Breast epithelium (tissue), 4 donors: ENCODE data around the gene ASB9. TPM values are rescaled to one million over a fixed set of nuclear protein-coding genes. Genes with fewer than 3 reads are reported as not detected.

Source experiments
- DNase-seq, 2 donors: peaks; one replicate each; pipeline ENCODE4 v3.0.0-alpha.2; 2019; ENCODE audit warnings: low spot score in 2 of 2
- H3K27ac ChIP-seq, 2 donors: fragments of 200-600 bp; sonication (generic) in 1 of 2; one replicate each; pipeline ENCODE4 v1.5.1; 2016 to 2019; ENCODE audit warnings: mild to moderate bottlenecking in 1 of 2
- H3K27me3 ChIP-seq, 2 donors: fragments of 200-600 bp; sonication (generic) in 1 of 2; one replicate each; pipeline versions ENCODE4 v1.5.1 to v1.6.0; 2017 to 2019; ENCODE audit warnings: control low read depth in 1 of 2, mild to moderate bottlenecking in 1 of 2
- H3K36me3 ChIP-seq: fragments of 200-600 bp; one replicate; pipeline ENCODE4 v1.5.1; 2019
- H3K4me1 ChIP-seq, 2 donors: fragments of 200-600 bp; sonication (generic); one replicate each; pipeline ENCODE4 v1.5.1; 2016 to 2019; ENCODE audit warnings: control low read depth in 1 of 2
- H3K4me3 ChIP-seq, 3 donors: fragments of 200-600 bp; sonication (generic); 1 replicate in 2 of 3; 2 replicates in 1 of 3; pipeline ENCODE4 v1.5.1; 2016 to 2019; ENCODE audit warnings: mild to moderate bottlenecking in 3 of 3, moderate library complexity in 2 of 3
- H3K9me3 ChIP-seq, 2 donors: fragments of 200-600 bp; sonication (generic) in 1 of 2; one replicate each; pipeline ENCODE4 v1.5.1; 2016 to 2019; ENCODE audit warnings: control low read depth in 1 of 2
- CTCF ChIP-seq, 3 donors: fragments of 450-650 bp; IDR thresholded peaks; one replicate each; pipeline ENCODE4 v1.5.1; 2016 to 2017; ENCODE audit warnings: antibody characterized with exemption in 3 of 3, mild to moderate bottlenecking in 3 of 3, moderate library complexity in 3 of 3
- POLR2A ChIP-seq: fragments of 450-650 bp; IDR thresholded peaks from one replicate; pipeline ENCODE4 v1.6.1; 2016; ENCODE audit warnings: antibody characterized with exemption, mild to moderate bottlenecking, moderate library complexity
- POLR2AphosphoS5 ChIP-seq, 3 donors: sonication (generic); formaldehyde crosslinking; IDR thresholded peaks; one replicate each; pipeline ENCODE4 v1.6.1; 2017; ENCODE audit warnings: antibody characterized with exemption in 3 of 3
- intact Hi-C: fragments of 100-400 bp; cut with DNase I; formaldehyde crosslinking; loops from one replicate; pipeline ENCODE4 v1.15.1; 2023; ENCODE audit warnings: low total_unique reads
- total RNA-seq, 3 donors: library from RNA; depleted of rRNA; stranded (reverse); fragments of >200 nt; gene quantifications; one replicate each; pipeline ENCODE4 v1.1.0, GENCODE V29; 2016

Gene ASB9
- total RNA-seq, 3 donors from 2014 or later, result 0.98 to 2.2 (median 1.0) TPM

GRCh38 chrX:15194146-15194545 is 75.7 kb downstream of the ASB9 start:
- intact Hi-C loops, result no loop called here
- DNase-seq, result no peak
- no peaks in the 10 kb centered on the region for H3K4me1 ChIP-seq
- no peaks in the 10 kb centered on the region for H3K9me3 ChIP-seq
- H3K4me3 ChIP-seq, result no peak overlapping the region
- no peak overlapping the region for H3K27ac ChIP-seq
- H3K36me3 ChIP-seq, result no peaks in the 10 kb centered on the region
- H3K27me3 ChIP-seq, result peaks cover 0 to 30% of the 10 kb centered on the region in 2 donors
- TF ChIP-seq POLR2AphosphoS5 (IDR thresholded peaks at IDR 0.05), result no peak
- TF ChIP-seq CTCF (IDR thresholded peaks at IDR 0.05), result no peak
- TF ChIP-seq POLR2A, result no peak

Other genes with a start within 250 kb of the ASB9 start
- gene ASB11, start 45.6 kb upstream of the ASB9 start, total RNA-seq, result not detected
- gene PIGA, start 65.4 kb upstream of the ASB9 start, total RNA-seq, result 10 to 100 TPM in 2 of 3 donors, 1 to 10 TPM in 1; 9.8 to 19.2 (median 14.4) TPM
- 10 to 100 TPM in 1 of 3 donors, 1 to 10 TPM in 2; 6.0 to 10.2 (median 7.0) TPM for gene VEGFD, start 114.3 kb upstream of the ASB9 start, total RNA-seq
- gene PIR, start 223.2 kb upstream of the ASB9 start, total RNA-seq, result 10 to 100 TPM; 11.6 to 20.6 (median 14.4) TPM
- 1 to 10 TPM; 2.3 to 4.2 (median 3.9) TPM for gene BMX, start 230.7 kb upstream of the ASB9 start, total RNA-seq